GM12872 (cell line): ENCODE results near the gene NADK2.

Source experiments
- CTCF ChIP-seq: IDR thresholded peaks from 3 replicates; pipeline ENCODE4 v1.5.1; 2011; ENCODE audit warnings: low read depth, mild to moderate bottlenecking, low read length, moderate library complexity; ENCODE audit not compliant: insufficient read depth

NADK2 gene

DNA sequence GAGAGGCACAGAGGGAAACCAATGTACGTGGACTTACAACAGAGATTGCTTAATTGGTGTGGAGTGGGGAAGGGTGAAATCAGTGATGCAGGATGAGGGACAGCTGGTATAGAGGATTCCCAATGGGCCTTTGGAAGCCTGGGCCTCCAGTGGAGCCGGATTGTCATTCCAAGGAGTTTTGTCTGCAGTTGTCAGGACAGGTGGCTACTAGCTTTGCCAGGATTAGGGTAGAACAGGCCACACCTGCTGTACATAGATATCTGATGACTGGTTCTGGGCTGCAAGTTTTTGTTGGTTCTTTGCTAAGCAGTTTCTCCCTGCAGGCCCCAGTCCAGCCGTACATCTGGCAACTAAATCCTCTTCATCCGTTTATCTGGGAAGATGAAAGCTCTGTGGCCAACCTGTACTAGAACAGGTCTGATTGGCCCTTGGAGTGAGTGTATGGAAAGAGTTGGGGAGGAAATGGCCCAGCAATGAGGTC is 85.6 kb downstream of the NADK2 start:
- TF ChIP-seq CTCF, result no peak

DNA sequence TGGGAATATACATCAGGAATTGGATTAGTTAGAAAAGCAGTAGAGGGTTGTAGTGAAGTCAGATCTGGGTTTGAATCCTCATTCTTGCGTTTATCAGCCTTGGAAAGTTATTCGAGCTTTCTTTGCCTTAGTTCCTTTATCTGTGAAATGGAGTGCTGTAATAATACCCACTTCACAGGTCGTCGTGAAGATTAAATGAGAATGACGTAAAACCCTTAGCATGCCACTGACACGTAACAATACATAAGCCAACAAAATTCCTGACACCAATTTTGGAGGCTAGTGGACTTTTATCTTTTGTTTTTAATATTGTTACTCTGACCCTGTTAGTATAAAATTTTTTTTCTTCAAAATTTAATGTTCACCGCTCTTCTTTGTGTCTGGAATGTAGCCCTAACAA is 86.4 kb downstream of the NADK2 start:
- no peak for TF ChIP-seq CTCF

- TF ChIP-seq CTCF, result no peak
Observed at GRCh38 chr5:36153726-36154125, 88.0 kb downstream of the NADK2 start.

- TF ChIP-seq CTCF, result no peak
Observed at GRCh38 chr5:36153298-36153677, 88.4 kb downstream of the NADK2 start.

DNA sequence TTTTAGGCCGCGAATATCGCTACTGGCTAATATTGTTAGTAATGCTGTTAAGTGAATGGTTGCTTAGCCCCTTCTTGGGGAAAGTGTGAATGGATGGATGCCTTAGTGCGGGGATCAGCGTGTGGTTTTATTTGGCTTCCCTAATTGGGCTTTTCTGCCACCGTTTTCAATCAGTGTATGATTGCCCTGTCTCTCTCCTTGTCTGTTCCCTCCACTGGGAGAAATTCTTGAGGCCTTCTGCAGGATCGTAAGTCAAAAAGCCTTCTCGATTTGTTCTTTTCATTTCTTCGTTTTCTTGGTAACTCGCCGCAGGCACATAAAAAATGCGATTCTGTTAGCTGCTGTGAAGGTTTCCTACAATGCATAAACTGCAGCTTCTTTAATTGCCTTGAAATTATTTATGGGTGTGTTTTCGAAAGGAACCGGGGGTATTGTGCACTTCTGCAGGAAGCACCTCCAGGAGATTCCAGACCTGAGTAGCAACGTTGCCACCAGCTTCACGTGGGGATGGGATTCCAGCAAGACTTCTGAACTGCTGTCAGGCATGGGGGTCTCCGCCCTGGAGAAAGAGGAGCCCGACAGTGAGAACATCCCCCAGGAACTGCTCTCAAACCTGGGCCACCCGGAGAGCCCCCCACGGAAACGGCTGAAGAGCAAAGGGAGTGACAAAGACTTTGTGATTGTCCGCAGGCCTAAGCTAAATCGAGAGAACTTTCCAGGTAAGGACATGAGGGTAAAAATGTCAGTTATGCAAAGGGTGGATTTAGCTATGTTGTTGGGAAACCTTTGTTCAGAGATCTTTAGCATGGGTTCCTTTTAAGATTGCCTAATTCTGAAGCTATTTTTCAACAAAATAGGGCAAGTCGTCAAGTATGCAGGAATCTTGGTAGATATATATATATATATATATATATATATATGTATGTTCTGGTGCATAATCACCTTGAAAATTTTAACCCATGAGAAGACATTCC is 89.1 kb downstream of the NADK2 start:
- TF ChIP-seq CTCF, result no peak

DNA sequence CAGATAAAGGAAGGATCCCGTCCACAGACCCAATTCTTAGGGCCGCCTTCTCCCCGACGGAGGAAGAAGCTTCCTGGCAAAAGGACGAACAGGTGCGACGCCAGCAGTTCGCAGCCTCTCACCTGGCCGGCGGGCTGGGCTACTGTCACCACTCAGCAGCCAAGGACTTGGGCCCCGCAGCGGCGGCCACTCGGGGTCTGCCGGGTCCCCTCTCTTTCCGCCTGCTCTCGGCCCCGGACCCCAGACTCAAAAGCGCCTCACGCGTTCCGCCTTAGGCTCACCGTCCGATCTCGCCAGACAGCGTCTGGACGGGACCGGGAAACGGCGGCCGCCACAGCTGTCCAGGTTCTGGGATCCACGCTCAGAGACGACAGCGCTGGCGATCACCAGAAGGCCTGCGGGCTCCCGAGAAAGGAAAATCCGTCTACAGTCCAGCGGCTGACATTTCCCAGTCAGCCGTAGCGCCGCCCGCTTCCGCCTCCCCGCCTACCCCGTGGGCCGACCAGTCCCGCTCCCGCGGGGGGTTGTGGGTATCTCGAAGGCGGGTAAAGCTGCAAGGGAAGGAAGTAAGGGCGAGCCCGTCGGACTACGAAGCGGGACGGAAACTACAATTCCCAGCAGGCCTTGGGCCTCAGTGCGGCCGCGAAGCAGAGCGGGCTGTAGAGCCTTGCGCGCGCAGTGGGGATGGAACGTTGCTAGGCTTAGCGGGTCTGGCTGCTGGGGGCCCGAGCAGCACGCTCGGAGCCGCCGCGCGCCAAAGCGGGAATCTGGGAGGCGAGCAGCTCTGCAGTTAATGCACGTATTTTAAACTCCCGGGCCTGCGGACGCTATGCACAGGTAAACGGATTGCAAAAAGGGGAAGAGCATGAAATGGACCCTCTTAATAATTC is 90.0 kb downstream of the NADK2 start, which contains the start of the genes LMBRD2 and SKP2:
TSS of gene LMBRD2 (minus strand) at position 454 of the 890 bp plus-strand sequence. CDS start 8,538 bp downstream, outside the sequence.
TSS of gene SKP2 (plus strand) at position 678 of the 890 bp plus-strand sequence. CDS start at position 830, 152 bp downstream.
- TF ChIP-seq CTCF, result no peak

- no peak for TF ChIP-seq CTCF
Observed at GRCh38 chr5:36150676-36151433, 90.9 kb downstream of the NADK2 start.
